Hepatocyte (in vitro differentiated cells): ENCODE data around the gene PRSS27. TPM values are rescaled to one million over a fixed set of nuclear protein-coding genes. Genes with fewer than 3 reads are reported as not detected.

Experiments used
- DNase-seq: peaks from one replicate; pipeline ENCODE4 v3.0.0-alpha.2; 2016; ENCODE audit warnings: low spot score
- H2AFZ ChIP-seq: fragments of 200-600 bp; sonication (generic); 2 replicates; pipeline ENCODE4 v1.6.0; 2016; ENCODE audit warnings: antibody characterized with exemption, mild to moderate bottlenecking
- H3K27ac ChIP-seq: fragments of 200-600 bp; sonication (generic); 2 replicates; pipeline ENCODE4 v1.5.1; 2016; ENCODE audit warnings: mild to moderate bottlenecking
- H3K27me3 ChIP-seq: fragments of 200-600 bp; sonication (generic); 2 replicates; pipeline ENCODE4 v1.6.1; 2016
- H3K36me3 ChIP-seq: fragments of 200-600 bp; sonication (generic); replicated peaks from 2 replicates; pipeline ENCODE4 v1.5.1; 2016; ENCODE audit warnings: low read depth; ENCODE audit not compliant: insufficient read depth
- H3K4me1 ChIP-seq: fragments of 200-600 bp; sonication (generic); 2 replicates; pipeline ENCODE4 v1.5.1; 2016; ENCODE audit warnings: mild to moderate bottlenecking, moderate library complexity; ENCODE audit not compliant: insufficient read depth
- H3K4me2 ChIP-seq: fragments of 200-600 bp; sonication (generic); 2 replicates; pipeline ENCODE4 v1.6.0; 2016
- H3K4me3 ChIP-seq: fragments of 200-600 bp; sonication (generic); 2 replicates; pipeline ENCODE4 v1.5.1; 2016; ENCODE audit warnings: mild to moderate bottlenecking
- H3K79me2 ChIP-seq: fragments of 200-600 bp; sonication (generic); 2 replicates; pipeline ENCODE4 v1.6.0; 2017; ENCODE audit warnings: mild to moderate bottlenecking
- H3K9me2 ChIP-seq: fragments of 200-600 bp; sonication (generic); replicated peaks from 2 replicates; pipeline ENCODE4 v1.6.0; 2017; ENCODE audit warnings: mild to moderate bottlenecking; ENCODE audit not compliant: insufficient read depth
- H3K9me3 ChIP-seq: fragments of 200-600 bp; sonication (generic); 2 replicates; pipeline ENCODE4 v1.5.1; 2016; ENCODE audit warnings: low read depth, mild to moderate bottlenecking
- H4K20me1 ChIP-seq: fragments of 200-600 bp; sonication (generic); 2 replicates; pipeline ENCODE4 v1.6.0; 2016; ENCODE audit warnings: mild to moderate bottlenecking; ENCODE audit not compliant: insufficient read depth, poor library complexity, severe bottlenecking
- EZH2 ChIP-seq: fragments of 200-600 bp; sonication (generic); IDR thresholded peaks from 2 replicates; pipeline ENCODE4 v1.6.1; 2016; ENCODE audit warnings: antibody characterized with exemption, mild to moderate bottlenecking, borderline replicate concordance
- EZH2phosphoT487 ChIP-seq: fragments of 200-600 bp; sonication (generic); IDR thresholded peaks from one replicate; pipeline ENCODE4 v1.6.1; 2018; ENCODE audit warnings: antibody characterized with exemption, mild to moderate bottlenecking, low read depth, moderate library complexity; ENCODE audit not compliant: unreplicated experiment, severe bottlenecking
- WGBS: methylation state at CpG from one replicate; pipeline ENCODE4 v1.1.6; 2016; ENCODE audit warnings: low lambda C conversion rate; ENCODE audit errors: missing lambda C conversion rate; 5-methylcytosine and 5-hydroxymethylcytosine counted together
- polyA plus RNA-seq: library from polyadenylated mRNA; unstranded; fragments of >200 nt; fragmentation: Nextera tagmentation; extraction: Ambion mirVana; gene quantifications from 2 replicates; pipeline ENCODE4 v1.2.1, GENCODE V29; 2016
- total RNA-seq: library from RNA; depleted of rRNA; stranded (reverse); fragments of >200 nt; gene quantifications from 2 replicates; pipeline ENCODE4 v1.2.3, GENCODE V29; 2014
- TF ChIP-seq, protein P1 (sequence below): fragments of 200-600 bp; sonication (generic); IDR thresholded peaks from 2 replicates; pipeline ENCODE4 v1.5.1; 2016; ENCODE audit warnings: antibody characterized with exemption, mild to moderate bottlenecking; ENCODE audit not compliant: poor library complexity

Gene PRSS27
- total and polyA plus RNA-seq, 2 experiments from 2014 or later = 1.4 TPM

DNA sequence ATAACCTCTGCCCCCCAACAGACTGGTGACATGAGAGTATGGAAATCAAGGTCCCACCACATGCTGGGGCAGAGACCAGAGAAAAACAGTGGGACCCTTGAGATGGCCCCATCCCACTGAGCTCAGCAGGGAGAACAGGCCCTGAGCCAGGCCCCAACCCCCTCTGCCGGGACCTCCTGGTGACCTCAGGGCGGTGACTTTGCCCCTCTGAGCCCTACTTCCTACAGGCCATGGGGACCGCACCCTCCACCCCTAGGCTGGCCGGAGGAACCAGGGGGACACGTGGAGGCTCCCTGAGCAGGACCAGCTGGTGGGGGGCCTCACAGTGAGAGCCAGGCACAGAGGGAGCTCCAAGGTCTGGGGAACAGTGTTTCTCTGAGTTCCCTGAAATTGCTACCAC lies 18.6 kb upstream of the PRSS27 start:
- Histone ChIP-seq H3K4me1 (peaks cover 6% of the 10 kb centered on the region), H3K79me2 (no peaks in the 10 kb centered on the region), H4K20me1 (no peaks in the 10 kb centered on the region), H3K27me3 (no peaks in the 10 kb centered on the region), H3K4me2 (no peak overlapping the region), H2AFZ (no peak overlapping the region), H3K36me3 (no peaks in the 10 kb centered on the region), H3K4me3 (no peak overlapping the region), H3K27ac (no peak overlapping the region), H3K9me2 (no peaks in the 10 kb centered on the region), H3K9me3 (no peaks in the 10 kb centered on the region)
- no peak for DNase-seq
- TF ChIP-seq EZH2 (no peak), EZH2phosphoT487 (no peak)
- TF ChIP-seq, protein P1, sequence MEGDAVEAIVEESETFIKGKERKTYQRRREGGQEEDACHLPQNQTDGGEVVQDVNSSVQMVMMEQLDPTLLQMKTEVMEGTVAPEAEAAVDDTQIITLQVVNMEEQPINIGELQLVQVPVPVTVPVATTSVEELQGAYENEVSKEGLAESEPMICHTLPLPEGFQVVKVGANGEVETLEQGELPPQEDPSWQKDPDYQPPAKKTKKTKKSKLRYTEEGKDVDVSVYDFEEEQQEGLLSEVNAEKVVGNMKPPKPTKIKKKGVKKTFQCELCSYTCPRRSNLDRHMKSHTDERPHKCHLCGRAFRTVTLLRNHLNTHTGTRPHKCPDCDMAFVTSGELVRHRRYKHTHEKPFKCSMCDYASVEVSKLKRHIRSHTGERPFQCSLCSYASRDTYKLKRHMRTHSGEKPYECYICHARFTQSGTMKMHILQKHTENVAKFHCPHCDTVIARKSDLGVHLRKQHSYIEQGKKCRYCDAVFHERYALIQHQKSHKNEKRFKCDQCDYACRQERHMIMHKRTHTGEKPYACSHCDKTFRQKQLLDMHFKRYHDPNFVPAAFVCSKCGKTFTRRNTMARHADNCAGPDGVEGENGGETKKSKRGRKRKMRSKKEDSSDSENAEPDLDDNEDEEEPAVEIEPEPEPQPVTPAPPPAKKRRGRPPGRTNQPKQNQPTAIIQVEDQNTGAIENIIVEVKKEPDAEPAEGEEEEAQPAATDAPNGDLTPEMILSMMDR = no peak
- 80% methylated on average over 5 of the region's 5 CpGs for WGBS

DNA sequence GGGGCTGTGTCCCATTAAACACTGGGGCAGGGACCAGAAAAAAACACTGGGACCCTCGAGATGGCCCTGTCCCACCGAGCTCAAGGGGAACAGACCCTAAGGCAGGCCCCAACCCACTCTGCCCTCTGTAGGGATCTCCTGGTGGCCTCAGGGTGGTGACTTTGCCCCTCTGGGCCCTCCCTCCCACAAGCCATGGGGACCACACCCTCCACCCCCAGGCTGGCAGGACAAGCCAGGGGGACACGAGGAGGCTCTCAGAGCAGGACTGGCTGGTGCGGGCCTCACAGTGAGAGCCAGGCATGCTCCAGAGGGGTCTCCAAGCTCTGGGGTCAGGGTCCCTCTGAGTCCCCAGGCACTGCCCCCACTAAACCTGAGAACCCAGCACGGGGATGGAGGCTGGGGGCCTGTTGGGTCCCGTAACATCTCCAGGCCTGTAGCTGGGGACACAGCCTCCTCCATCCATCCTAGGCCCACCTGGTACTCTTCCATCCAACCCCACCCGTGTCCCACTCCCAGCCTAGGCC lies 17.9 kb upstream of the PRSS27 start:
- H2AFZ ChIP-seq = no peak overlapping the region
- WGBS = 69% methylated on average over 5 of the region's 7 CpGs
- no peak overlapping the region for H3K27ac ChIP-seq
- H3K4me3 ChIP-seq = no peak overlapping the region
- H3K9me2 ChIP-seq = no peaks in the 10 kb centered on the region
- no peak overlapping the region for H3K4me2 ChIP-seq
- no peaks in the 10 kb centered on the region for H3K79me2 ChIP-seq
- no peaks in the 10 kb centered on the region for H3K9me3 ChIP-seq
- no peak for DNase-seq
- peaks cover 6% of the 10 kb centered on the region for H3K4me1 ChIP-seq
- H3K27me3 ChIP-seq = no peaks in the 10 kb centered on the region
- no peak for TF ChIP-seq EZH2phosphoT487
- no peak for TF ChIP-seq EZH2
- TF ChIP-seq, protein P1 = no peak
- no peaks in the 10 kb centered on the region for H3K36me3 ChIP-seq
- no peaks in the 10 kb centered on the region for H4K20me1 ChIP-seq

DNA sequence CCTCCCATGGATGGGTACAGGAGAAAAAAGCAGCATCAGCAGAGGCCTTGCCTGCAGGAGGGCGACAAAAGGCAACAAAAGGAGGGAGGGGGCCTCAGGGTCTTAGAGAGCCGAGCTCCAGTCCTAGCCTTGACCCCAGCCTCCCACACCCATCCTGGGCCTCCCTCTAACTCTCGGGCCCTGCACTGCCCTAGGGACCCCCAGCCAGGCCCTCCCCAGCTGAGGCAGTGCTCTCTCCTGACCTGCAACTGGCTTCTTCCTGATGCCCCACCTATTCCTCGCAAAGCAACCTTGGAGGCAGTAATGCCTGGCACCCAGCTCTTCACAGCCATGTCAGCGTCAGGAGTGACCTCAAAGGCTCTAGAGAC lies 17.2 kb upstream of the PRSS27 start:
- Histone ChIP-seq H3K36me3 (no peaks in the 10 kb centered on the region), H3K9me3 (no peaks in the 10 kb centered on the region), H3K79me2 (no peaks in the 10 kb centered on the region), H3K4me3 (no peak overlapping the region), H3K4me1 (peaks cover 6% of the 10 kb centered on the region), H3K27me3 (no peaks in the 10 kb centered on the region), H2AFZ (no peak overlapping the region), H4K20me1 (no peaks in the 10 kb centered on the region), H3K27ac (no peak overlapping the region), H3K4me2 (no peak overlapping the region), H3K9me2 (no peaks in the 10 kb centered on the region)
- WGBS = 87% methylated on average over 5 of the region's 5 CpGs
- DNase-seq = no peak
- TF ChIP-seq EZH2 (no peak), EZH2phosphoT487 (no peak)
- TF ChIP-seq, protein P1 = no peak
